Activated effector memory CD4-positive, alpha-beta T cell treated with Interleukin-2 at 50 U/mL for 16 hours (primary cell): ENCODE measurements around the gene SLC25A3.
"Not testable (repeated sequence)": the region's sequence is repeated elsewhere in the genome, so short reads cannot be mapped to it uniquely, and the experiment has no call there.

Source experiments
- DNase-seq: peaks from one replicate; pipeline ENCODE4 v3.0.0-alpha.2; 2020

SLC25A3 gene

GRCh38 chr12:98593351-98594049 is at the start of gene SLC25A3:
SLC25A3 (plus strand) TSS chr12:98593686; CDS start chr12:98593979, 293 bp downstream.
- peak; percentile 92 for DNase-seq

- DNase-seq = no peak
These were observed 49.8 kb upstream of the SLC25A3 start for GRCh38 chr12:98543701-98544100.

GRCh38 chr12:98544751-98545150 is 48.7 kb upstream of the SLC25A3 start:
- no peak for DNase-seq

DNA sequence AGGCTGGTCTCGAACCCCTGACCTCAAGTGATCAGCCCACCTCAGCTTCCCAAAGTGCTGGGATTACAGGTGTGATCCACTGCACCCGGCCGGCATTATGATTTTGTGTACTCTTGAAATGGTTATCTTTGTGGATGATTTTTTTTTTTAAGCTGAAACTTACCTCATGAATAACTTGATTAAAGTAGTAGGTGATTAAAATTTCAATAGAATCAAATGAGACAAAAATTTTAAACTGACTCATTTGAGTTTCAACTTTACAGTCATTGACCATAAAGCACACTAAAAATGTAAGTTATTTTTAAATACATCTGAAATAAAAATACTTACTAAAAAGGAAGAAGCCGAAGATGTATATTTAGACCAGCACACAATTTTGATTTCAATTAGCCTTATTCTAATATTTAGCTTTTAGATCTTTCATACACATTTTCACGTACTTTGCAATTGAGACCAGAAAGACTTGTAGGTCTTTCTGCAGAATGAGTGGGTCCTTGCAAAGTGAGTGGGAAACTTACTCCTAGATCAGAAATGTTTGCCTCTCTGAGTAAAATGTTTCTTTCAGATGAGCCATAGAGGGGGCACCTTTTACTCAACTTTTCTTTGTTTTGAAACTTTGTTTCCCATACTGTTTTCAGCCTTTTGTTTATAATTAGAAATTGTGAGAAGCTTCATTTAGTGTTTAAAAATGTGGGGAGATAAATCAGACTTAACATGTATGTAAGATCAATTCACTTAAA is 43.9 kb upstream of the SLC25A3 start:
- DNase-seq = no peak

GRCh38 chr12:98551787-98552186 is 41.7 kb upstream of the SLC25A3 start:
- no peak for DNase-seq

- not testable (repeated sequence) for DNase-seq
These were observed 35.4 kb upstream of the SLC25A3 start for GRCh38 chr12:98558097-98558496.

GRCh38 chr12:98559666-98560065 is 33.8 kb upstream of the SLC25A3 start:
- no peak for DNase-seq

- DNase-seq = no peak
These were observed 31.6 kb upstream of the SLC25A3 start for GRCh38 chr12:98561846-98562245.

GRCh38 chr12:98572010-98572409 is 21.5 kb upstream of the SLC25A3 start:
- no peak for DNase-seq

DNA sequence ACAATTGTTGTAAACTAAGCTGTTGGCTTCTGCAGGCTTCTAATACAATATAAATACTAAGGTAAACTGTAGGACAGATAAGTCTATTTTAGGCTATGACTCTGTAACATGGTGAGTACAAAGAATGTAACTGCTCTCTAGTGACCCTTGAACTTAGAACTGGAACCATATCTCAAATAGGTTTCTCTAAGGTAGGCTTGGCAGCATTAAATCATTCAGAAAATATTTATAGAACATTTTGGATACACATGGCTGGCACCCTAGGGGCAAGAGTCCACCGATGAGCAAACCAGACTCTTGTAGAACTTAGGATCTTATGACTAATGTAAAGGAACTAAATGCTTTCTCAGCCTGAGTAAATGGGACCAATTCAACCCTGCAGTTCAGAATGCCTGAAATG is 19.4 kb upstream of the SLC25A3 start:
- no peak for DNase-seq

- no peak for DNase-seq
These were observed 18.5 kb upstream of the SLC25A3 start for GRCh38 chr12:98575013-98575412.

DNA sequence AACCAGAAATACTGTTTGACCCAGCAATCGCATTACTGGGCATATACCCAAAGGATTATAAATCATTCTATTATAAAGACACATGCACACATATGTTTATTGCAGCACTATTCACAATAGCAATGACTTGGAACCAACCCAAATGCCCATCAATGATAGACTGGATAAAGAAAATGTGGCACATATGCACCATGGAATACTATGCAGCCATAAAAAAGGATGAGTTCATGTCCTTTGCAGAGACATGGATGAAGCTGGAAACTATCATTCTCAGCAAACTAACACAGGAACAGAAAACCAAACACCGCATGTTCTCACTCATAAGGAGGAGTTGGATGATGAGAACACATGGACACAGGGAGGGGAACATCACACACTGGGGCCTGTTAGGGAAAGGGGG is 16.7 kb upstream of the SLC25A3 start:
- not testable (repeated sequence) for DNase-seq

GRCh38 chr12:98578392-98578791 is 15.1 kb upstream of the SLC25A3 start:
- no peak for DNase-seq

DNA sequence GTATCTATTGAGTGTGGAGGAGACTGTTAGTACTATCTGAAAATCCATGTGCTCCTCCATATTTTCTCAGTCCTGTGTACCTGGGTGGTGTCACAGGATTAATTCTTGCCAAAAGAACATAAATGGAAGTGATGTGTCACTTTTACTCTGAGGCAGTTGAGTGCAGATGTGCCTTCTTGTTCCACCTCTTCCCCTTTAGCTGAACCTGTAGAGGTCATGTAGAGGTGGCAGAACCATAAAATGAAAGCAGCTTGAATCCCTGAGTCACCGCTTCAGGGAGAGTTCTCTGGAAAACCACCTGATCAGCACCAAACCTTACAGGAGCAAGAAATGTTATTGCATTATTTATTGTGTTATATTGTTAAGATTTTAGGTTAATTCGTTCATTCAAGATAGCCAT is 14.7 kb upstream of the SLC25A3 start:
- DNase-seq = no peak

DNA sequence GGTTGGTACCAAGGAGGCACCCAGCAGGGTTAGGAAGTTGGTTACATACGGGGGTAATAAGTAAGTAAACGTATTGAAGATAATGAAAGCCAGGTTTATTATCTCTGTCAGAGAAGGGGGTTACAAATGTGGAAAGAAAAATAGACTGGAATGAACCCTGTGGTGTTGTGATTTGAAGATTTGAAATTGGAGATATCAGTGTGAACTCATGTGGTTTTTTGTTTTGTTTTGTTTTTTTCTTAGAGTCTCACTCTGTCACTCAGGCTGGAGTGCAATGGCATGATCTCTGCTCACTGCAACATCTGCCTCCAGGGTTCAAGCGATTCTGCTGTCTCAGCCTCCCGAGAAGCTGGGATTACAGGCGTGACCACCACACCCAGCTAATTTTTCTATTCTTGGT is 14.1 kb upstream of the SLC25A3 start:
- no peak for DNase-seq

- no peak for DNase-seq
These were observed 13.7 kb upstream of the SLC25A3 start for GRCh38 chr12:98579835-98580234.

DNA sequence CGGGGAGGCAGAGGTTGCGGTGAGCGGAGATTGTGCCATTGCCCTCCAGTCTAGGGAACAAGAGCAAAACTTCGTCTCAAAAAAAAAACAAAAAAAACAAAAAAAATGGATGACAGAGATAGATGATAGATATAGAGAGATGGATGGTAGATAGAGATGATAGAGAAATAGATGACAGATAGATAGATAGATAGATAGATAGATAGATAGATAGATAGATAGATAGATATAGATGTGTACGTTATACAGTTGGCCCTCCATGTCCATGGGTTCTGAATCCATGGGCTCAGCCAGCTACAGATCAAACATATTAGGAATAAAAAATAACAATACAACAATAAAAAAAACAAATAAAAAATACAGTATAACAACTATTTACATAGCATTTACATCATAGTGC is 12.8 kb upstream of the SLC25A3 start:
- no peak for DNase-seq

DNA sequence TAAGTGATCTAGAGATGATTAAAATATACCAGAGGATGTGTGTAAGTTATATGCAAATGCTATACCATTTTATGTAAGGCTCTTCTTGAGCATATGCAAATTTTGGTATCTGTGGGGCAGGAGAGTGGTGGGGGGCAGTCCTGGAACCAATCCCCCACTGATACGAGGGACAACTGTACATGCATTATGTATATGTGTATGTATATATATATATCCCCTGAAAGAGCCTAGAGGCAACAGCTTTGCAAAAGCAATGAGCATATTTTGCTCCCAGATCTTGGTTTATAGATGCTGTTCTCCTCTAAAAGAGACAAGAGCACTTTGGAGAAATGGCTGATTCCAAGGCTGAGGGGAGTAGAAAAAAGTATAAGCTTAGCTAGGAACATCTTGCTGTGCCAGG is 12.4 kb upstream of the SLC25A3 start:
- no peak for DNase-seq

GRCh38 chr12:98582093-98582492 is 11.4 kb upstream of the SLC25A3 start:
- DNase-seq = no peak

DNA sequence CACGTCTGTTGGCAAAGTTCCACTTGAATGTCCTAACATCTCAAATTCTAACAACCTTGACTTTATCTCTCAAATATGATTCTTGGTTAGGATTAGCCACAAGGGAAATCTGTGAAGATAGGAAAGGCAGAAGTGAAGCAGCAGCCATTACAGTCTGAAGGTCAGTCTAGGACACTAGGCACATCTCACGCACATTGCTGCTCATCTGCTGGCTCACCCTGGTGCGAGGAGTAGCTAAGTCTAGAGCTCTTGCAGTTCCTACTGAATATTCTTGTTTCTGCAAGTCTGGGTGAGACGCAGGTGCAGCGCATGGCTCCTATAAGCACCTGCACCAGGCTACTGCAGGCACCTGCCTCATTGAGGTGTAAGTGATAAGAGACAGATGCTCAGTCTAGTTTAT is 6.4 kb upstream of the SLC25A3 start:
- DNase-seq = no peak

DNA sequence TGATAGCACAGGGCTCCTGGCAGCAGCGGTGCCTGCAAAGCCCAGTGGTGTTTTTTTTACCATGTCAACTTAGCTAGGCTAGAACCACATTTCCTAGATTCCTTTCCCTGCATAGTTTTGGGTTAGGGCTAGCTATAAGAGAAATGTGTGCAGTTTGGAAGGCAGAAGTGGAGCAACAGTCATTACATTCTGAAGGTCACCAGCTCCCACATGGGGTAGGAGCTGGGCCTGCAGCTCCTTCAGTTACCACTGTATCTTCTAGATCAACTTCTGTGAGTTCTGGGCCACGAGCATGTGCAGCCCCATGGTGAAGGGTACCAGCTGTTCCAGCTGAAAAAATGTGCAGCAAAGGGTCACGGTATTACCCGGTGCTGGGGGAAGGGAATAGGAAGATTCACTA is 2.3 kb upstream of the SLC25A3 start:
- DNase-seq = no peak

- DNase-seq = no peak
These were observed 612 bp upstream of the SLC25A3 start for GRCh38 chr12:98592825-98593322.

DNA sequence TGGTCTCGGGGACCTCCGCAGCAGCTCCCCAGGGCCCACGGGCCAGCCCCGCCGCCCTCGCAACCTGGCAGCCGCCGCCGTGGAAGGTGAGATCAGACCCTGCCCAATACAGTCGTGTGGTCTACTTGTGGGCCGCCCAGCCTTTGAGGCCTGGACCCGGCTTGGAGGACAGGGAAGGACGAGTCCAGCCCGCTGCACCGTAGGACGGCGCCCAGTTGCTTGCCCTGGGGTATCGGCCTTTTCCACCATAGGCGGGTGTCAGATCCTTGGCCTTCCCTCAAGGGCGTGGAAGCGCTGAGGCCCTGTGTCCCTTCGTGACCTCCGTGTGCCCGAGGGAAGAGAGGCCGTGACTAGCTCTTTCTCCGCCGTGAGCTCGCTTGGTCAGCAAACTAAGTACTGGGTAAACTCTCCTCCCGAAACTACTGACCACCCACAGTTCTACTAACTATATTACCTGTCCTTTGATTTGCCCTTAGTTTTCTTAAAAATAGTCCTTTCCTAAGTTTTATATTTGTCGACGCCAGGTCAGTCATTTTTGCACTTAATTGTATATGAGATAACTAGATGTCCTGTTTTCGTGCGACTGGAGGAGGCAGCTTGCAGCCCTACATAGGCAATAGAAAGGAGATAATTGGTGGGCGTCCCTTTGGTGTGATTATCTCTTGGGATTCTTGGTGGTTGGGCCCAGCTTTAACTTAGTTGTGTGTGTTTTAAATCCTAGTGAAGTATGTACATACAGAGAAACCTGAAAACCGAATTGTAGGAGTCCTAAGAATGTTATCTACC is 757 bp downstream of the SLC25A3 start:
- no peak for DNase-seq
